DOHH2 (cell line): ENCODE data around the gene SHROOM3.

Experiments
- H3F3A ChIP-seq: fragments of 200-600 bp; sonication (generic), shearing (Covaris generic); 2 replicates; pipeline ENCODE4 v1.6.0; 2016; ENCODE audit warnings: antibody characterized with exemption, mild to moderate bottlenecking; ENCODE audit not compliant: control insufficient read depth, insufficient read depth
- H3K27ac ChIP-seq: fragments of 200-600 bp; sonication (generic); 2 replicates; pipeline ENCODE4 v1.5.1; 2014; ENCODE audit warnings: low read depth, mild to moderate bottlenecking, low read length, moderate library complexity
- H3K27me3 ChIP-seq: fragments of 200-600 bp; sonication (generic); 2 replicates; pipeline ENCODE4 v1.6.1; 2014; ENCODE audit warnings: mild to moderate bottlenecking, low read length, mixed read lengths; ENCODE audit not compliant: control insufficient read depth
- H3K36me3 ChIP-seq: fragments of 200-600 bp; sonication (generic); 2 replicates; pipeline ENCODE4 v1.6.1; 2014; ENCODE audit warnings: mild to moderate bottlenecking, low read length, moderate library complexity, mixed read lengths; ENCODE audit not compliant: control insufficient read depth
- H3K4me1 ChIP-seq: fragments of 200-600 bp; sonication (generic); 2 replicates; pipeline ENCODE4 v1.6.1; 2014; ENCODE audit warnings: mild to moderate bottlenecking, low read length, mixed read lengths; ENCODE audit not compliant: control insufficient read depth
- H3K4me2 ChIP-seq: fragments of 200-600 bp; sonication (generic); 2 replicates; pipeline ENCODE4 v1.6.0; 2014; ENCODE audit warnings: mild to moderate bottlenecking, low read length, moderate library complexity
- H3K4me3 ChIP-seq: fragments of 200-600 bp; sonication (generic); 2 replicates; pipeline ENCODE4 v1.5.1; 2014; ENCODE audit warnings: mild to moderate bottlenecking, low read length, mixed read lengths
- H3K79me2 ChIP-seq: fragments of 200-600 bp; sonication (generic); 2 replicates; pipeline ENCODE4 v1.6.1; 2014; ENCODE audit warnings: mild to moderate bottlenecking, low read length, mixed read lengths; ENCODE audit not compliant: control insufficient read depth
- H3K9me2 ChIP-seq: fragments of 200-600 bp; sonication (generic); replicated peaks from 2 replicates; pipeline ENCODE4 v1.6.1; 2014; ENCODE audit warnings: mild to moderate bottlenecking, low read length, mixed read lengths; ENCODE audit not compliant: control insufficient read depth
- H3K9me3 ChIP-seq: fragments of 200-600 bp; sonication (generic); 2 replicates; pipeline ENCODE4 v1.6.1; 2014; ENCODE audit warnings: antibody characterized with exemption, low read length, mixed read lengths; ENCODE audit not compliant: control insufficient read depth, insufficient read depth
- H4K20me1 ChIP-seq: fragments of 200-600 bp; sonication (generic); 2 replicates; pipeline ENCODE4 v1.6.0; 2014; ENCODE audit warnings: low read depth, mild to moderate bottlenecking, antibody characterized with exemption, low read length, moderate library complexity; ENCODE audit not compliant: control insufficient read depth, insufficient read depth
- CTCF ChIP-seq: fragments of 200-600 bp; sonication (generic); IDR thresholded peaks from one replicate; pipeline ENCODE4 v1.5.1; 2014; ENCODE audit warnings: antibody characterized with exemption, mild to moderate bottlenecking, low read depth, low read length; ENCODE audit not compliant: poor library complexity, severe bottlenecking
- EZH2phosphoT487 ChIP-seq: fragments of 200-600 bp; sonication (generic); IDR thresholded peaks from 2 replicates; pipeline ENCODE4 v1.6.1; 2017; ENCODE audit warnings: borderline replicate concordance, mild to moderate bottlenecking, antibody characterized with exemption, low read length, moderate library complexity, mixed read lengths

The SHROOM3 gene

DNA sequence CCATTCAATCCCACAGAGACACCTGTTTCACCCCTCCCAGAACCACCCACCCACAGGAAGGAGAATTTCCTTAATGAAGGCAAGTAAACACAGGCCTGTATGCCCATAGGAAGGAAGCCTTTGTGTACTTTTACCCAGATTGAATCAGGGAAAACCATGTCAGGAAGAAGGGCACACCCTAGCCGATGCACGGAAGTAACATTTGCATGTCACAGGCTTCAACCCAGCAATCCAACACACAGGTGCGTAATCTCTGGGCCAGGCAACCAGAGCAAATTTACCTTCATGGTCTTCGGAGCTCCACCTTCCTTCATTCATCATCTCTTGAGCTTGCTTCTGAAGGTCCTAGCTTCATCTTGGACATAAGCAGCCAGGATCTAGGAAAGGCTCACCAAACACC lies 206.3 kb downstream of the SHROOM3 start:
- no peak overlapping the region for H3K4me3 ChIP-seq
- no peak overlapping the region for H3K4me2 ChIP-seq

DNA sequence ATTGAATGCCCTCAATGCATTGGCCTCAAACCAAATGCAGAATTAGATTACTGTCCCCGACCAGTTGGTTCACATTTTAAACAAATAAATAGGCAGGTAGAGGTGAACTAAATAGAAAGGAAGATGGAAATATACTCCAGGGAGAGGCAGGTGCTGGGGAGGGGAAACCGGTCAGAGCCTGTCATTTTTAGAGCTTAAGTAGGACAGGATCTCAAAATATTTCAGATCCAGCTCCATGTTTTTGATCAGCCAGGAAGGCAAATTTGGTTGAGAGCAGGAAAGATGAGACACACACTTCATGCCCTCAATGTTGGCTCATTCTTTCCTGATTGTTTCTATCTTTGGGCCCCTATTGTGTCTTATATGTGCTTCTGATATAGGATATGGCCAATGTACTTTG lies 206.7 kb downstream of the SHROOM3 start:
- TF ChIP-seq EZH2phosphoT487, result no peak
- TF ChIP-seq CTCF, result no peak
- H3K27ac ChIP-seq, result no peak overlapping the region

More for the DNA sequence above, 206.3 kb downstream of the SHROOM3 start:
- Histone ChIP-seq H3K9me2 (no peaks in the 10 kb centered on the region), H3K9me3 (no peaks in the 10 kb centered on the region), H3K27ac (no peak overlapping the region), H3K27me3 (peaks cover 3% of the 10 kb centered on the region; the same call in 1 of the 2 replicates), H3K36me3 (no peaks in the 10 kb centered on the region), H4K20me1 (no peaks in the 10 kb centered on the region), H3K4me1 (no peaks in the 10 kb centered on the region), H3K79me2 (no peaks in the 10 kb centered on the region), H3F3A (no peaks in the 10 kb centered on the region)
- TF ChIP-seq CTCF (no peak), EZH2phosphoT487 (no peak)

DNA sequence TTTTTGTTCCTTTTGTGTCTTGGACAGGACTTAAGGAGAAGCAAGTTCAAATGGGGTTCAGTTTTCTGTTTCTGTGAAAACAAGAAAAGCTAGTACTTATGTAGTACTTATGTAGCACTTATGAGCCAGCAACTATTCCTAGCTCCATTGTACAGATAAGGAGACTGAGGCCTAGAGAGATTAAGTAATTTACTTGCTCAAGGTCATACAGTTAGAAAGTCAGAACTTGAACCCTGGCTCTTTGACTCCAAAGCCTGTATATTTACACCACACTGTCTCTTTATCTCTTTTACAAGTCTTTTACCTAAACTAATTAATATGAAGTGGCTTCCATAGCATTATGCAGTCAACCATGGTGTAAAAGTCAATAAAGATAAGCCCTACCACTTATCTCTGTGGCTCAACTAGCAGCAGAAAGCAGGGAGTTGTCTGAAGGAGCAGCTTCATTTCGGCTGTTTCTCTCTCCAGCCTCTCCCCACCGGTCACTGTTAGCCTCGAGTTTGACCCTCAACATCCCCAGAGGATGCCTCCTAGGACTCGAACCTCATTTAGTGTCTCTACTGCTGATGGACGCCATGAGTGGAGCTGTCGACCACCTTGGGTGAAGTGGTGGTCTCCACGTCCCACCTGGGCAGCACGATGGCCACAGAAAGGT lies 209.9 kb downstream of the SHROOM3 start:
- H3K9me2 ChIP-seq, result no peaks in the 10 kb centered on the region
- H3K4me1 ChIP-seq, result no peaks in the 10 kb centered on the region
- no peaks in the 10 kb centered on the region for H4K20me1 ChIP-seq
- H3F3A ChIP-seq, result no peaks in the 10 kb centered on the region
- H3K4me2 ChIP-seq, result no peak overlapping the region
- no peaks in the 10 kb centered on the region for H3K36me3 ChIP-seq
- H3K9me3 ChIP-seq, result no peaks in the 10 kb centered on the region
- TF ChIP-seq EZH2phosphoT487 (no peak), CTCF (no peak)
- no peaks in the 10 kb centered on the region for H3K27me3 ChIP-seq
- H3K27ac ChIP-seq, result no peak overlapping the region
- H3K4me3 ChIP-seq, result no peak overlapping the region
- H3K79me2 ChIP-seq, result no peaks in the 10 kb centered on the region

More for the DNA sequence above, 206.7 kb downstream of the SHROOM3 start:
- no peaks in the 10 kb centered on the region for H3K36me3 ChIP-seq
- H3K79me2 ChIP-seq, result no peaks in the 10 kb centered on the region
- no peaks in the 10 kb centered on the region for H3F3A ChIP-seq
- no peaks in the 10 kb centered on the region for H4K20me1 ChIP-seq
- H3K27me3 ChIP-seq, result peaks cover 3% of the 10 kb centered on the region; the same call in 1 of the 2 replicates
- H3K4me3 ChIP-seq, result no peak overlapping the region
- no peaks in the 10 kb centered on the region for H3K4me1 ChIP-seq
- no peak overlapping the region for H3K4me2 ChIP-seq
- no peaks in the 10 kb centered on the region for H3K9me2 ChIP-seq
- no peaks in the 10 kb centered on the region for H3K9me3 ChIP-seq
